ENCODE measurements around the gene PPP2R5C.

- TF ChIP-seq CTCF (IDR thresholded peaks at IDR 0.05) (no peak), POLR2A (IDR thresholded peaks at IDR 0.05) (no peak)
Observed at GRCh38 chr14:101726295-101726953, 35.1 kb upstream of the PPP2R5C start.

All from uterus (tissue), 2 donors.